ENCODE measurements around the gene ANKLE2. TPM values are rescaled to one million over a fixed set of nuclear protein-coding genes. Genes with fewer than 3 reads are reported as not detected.

ANKLE2 gene
- total and polyA plus RNA-seq, 2 of the 8 experiments (the other 6 are each of a cell fraction or from before 2014, with no cell fraction given) = 41.0 to 64.9 TPM

- Histone ChIP-seq H4K20me1 (replicated peaks in 1 of 2; ENCODE audit: control insufficient read depth in 1 of 2, insufficient read depth in 2 of 2, low read length in 2 of 2) (peaks cover 8 to 25% of the 10 kb centered on the region in 2 experiments), H3K4me1 (replicated peaks in 1 of 4; ENCODE audit: control insufficient read depth in 3 of 4, insufficient read depth in 4 of 4, low read length in 3 of 4) (no peaks in the 10 kb centered on the region), H2BK5ac (ENCODE audit: low read depth, low read length) (no peak overlapping the region), H3K4ac (replicated peaks; ENCODE audit: insufficient read length, low read depth, low read length) (no peak overlapping the region), H2BK12ac (ENCODE audit: low read depth, low read length) (no peak overlapping the region), H3K9ac (replicated peaks in 1 of 4; ENCODE audit: extremely low read depth in 1 of 4, low read depth in 3 of 4, low read length in 3 of 4) (no peak overlapping the region), H3K79me1 (ENCODE audit: low read depth, low read length) (peaks cover 6% of the 10 kb centered on the region), H4K5ac (ENCODE audit: insufficient read length, low read depth, low read length) (no peak overlapping the region), H2BK15ac (ENCODE audit: low read length) (no peak overlapping the region), H3K27ac (ENCODE audit: low read depth, low read length) (no peak overlapping the region), H3K4me2 (ENCODE audit: insufficient read depth in 1 of 2, low read depth in 2 of 2, low read length in 2 of 2) (no peak overlapping the region), H3K4me3 (ENCODE audit: extremely low read depth in 1 of 4, insufficient read depth in 2 of 4, low read depth in 3 of 4, low read length in 4 of 4) (no peak overlapping the region), H2BK120ac (replicated peaks; ENCODE audit: low read depth, low read length) (no peak overlapping the region), H3K27me3 (replicated peaks in 1 of 4; ENCODE audit: control insufficient read depth in 3 of 4, extremely low read depth in 1 of 4, insufficient read depth in 3 of 4, low read length in 3 of 4) (no peaks in the 10 kb centered on the region), H3K36me3 (ENCODE audit: control insufficient read depth in 2 of 4, insufficient read depth in 4 of 4, low read length in 3 of 4) (peaks cover 50 to 82% (median 73%) of the 10 kb centered on the region in 4 experiments), H3K9me3 (ENCODE audit: insufficient read depth in 2 of 2, low read depth in 1 of 2, low read length in 1 of 2) (no peaks in the 10 kb centered on the region), H3K56ac (replicated peaks; ENCODE audit: insufficient read length, low read depth, low read length) (no peak overlapping the region), H3K14ac (ENCODE audit: insufficient read length) (no peak overlapping the region), H3K18ac (ENCODE audit: extremely low read depth, low read length) (no peak overlapping the region), H2AK5ac (ENCODE audit: low read depth, low read length) (no peak overlapping the region), H4K8ac (ENCODE audit: extremely low read depth, insufficient read depth, low read length) (no peak overlapping the region), H2BK20ac (ENCODE audit: low read length) (no peak overlapping the region), H3K23ac (ENCODE audit: insufficient read length) (no peak overlapping the region), H4K91ac (replicated peaks; ENCODE audit: insufficient read length, low read length) (no peak overlapping the region), H2AFZ (ENCODE audit: low read length) (no peak overlapping the region), H3K23me2 (ENCODE audit: low read depth, low read length) (peaks cover 3% of the 10 kb centered on the region; the same call in 1 of the 2 replicates), H3K79me2 (ENCODE audit: control insufficient read depth in 1 of 2, insufficient read depth in 2 of 2, low read length in 2 of 2) (peaks cover 0 to 18% of the 10 kb centered on the region in 2 experiments; a peak in 2 of 4 replicates)
- no peak for DNase-seq (ENCODE audit: low read depth in 1 of 2, low spot score in 2 of 2)
- 88% methylated on average over 6 of the region's 6 CpGs; no CpG with 5 or more reads in 1 of the 2 experiments for WGBS, 2 experiments (ENCODE audit: extremely low coverage in 1 of 2, insufficient coverage in 1 of 2, insufficient read length in 1 of 2, insufficient replicate concordance in 2 of 2, low coverage in 1 of 2, low lambda C conversion rate in 2 of 2, missing lambda C conversion rate in 1 of 2)
- TF ChIP-seq POLR2AphosphoS5 (IDR thresholded peaks at IDR 0.05; ENCODE audit: low read depth, low read length) (no peak), RXRA (IDR thresholded peaks at IDR 0.05; ENCODE audit: insufficient read depth, low read depth, low read length) (no peak), NANOG (IDR thresholded peaks at IDR 0.05; ENCODE audit: insufficient read depth, low read depth, low read length, poor library complexity, severe bottlenecking) (no peak), HDAC6 (IDR thresholded peaks at IDR 0.05; ENCODE audit: low read depth, low read length) (no peak), SUZ12 (IDR thresholded peaks at IDR 0.05; ENCODE audit: low read length) (no peak), CTCF (IDR thresholded peaks at IDR 0.05; ENCODE audit: control extremely low read depth in 1 of 3, insufficient read depth in 1 of 3, low read depth in 1 of 3, low read length in 3 of 3) (no peak), KDM1A (IDR thresholded peaks at IDR 0.05; ENCODE audit: borderline replicate concordance, low read length) (no peak)
- ChIA-PET POLR2A (ENCODE audit: partially characterized antibody) (interaction anchor here (0.7 to 1.2 kb wide), 3 partner anchors 13 to 15 kb away, joined by 3 to 4 read pairs (median 3); no protein-coding TSS in a partner anchor), CTCF (ENCODE audit: partially characterized antibody) (interaction anchor here (2.8 kb wide), 1 partner anchor 15 kb away, joined by 9 read pairs; no protein-coding TSS in a partner anchor)
- no peak for FAIRE-seq
Observed at GRCh38 chr12:132740313-132740646, 21.4 kb downstream of the ANKLE2 start.

All from H1 (cell line).